ENCODE data around the gene BBX.
"Not testable (repeated sequence)": the region's sequence is repeated elsewhere in the genome, so short reads cannot be mapped to it uniquely, and the experiment has no call there.

The BBX gene

DNA sequence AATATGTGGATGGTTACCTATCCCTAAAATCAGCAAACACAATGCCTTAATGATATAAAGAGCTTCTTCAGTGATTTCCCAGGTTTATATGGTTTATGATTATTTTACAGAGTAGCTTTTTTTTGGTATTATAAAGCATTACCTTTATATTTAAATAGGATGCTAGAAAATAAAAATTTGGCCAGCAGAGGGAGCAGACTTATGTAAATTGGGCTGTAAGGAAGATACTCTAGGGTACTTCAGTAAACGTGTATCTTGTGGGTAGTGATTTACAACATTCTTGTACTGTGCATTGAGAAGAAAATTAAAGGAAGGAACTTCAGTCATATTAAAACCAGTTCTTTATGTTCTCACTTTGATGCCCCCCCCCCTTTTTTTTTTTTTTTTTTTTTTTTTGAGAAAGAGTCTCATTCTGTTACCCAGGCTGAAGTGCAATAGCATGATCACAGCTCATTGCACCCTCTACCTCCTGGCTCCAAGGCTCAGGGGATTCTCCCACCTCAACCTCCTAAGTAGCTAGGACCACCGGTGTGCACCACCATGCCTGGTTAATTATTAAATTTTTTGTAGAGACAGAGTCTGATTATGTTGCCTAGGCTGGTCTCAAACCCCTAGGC lies 167.9 kb downstream of the BBX start:
- TF ChIP-seq, protein P1, sequence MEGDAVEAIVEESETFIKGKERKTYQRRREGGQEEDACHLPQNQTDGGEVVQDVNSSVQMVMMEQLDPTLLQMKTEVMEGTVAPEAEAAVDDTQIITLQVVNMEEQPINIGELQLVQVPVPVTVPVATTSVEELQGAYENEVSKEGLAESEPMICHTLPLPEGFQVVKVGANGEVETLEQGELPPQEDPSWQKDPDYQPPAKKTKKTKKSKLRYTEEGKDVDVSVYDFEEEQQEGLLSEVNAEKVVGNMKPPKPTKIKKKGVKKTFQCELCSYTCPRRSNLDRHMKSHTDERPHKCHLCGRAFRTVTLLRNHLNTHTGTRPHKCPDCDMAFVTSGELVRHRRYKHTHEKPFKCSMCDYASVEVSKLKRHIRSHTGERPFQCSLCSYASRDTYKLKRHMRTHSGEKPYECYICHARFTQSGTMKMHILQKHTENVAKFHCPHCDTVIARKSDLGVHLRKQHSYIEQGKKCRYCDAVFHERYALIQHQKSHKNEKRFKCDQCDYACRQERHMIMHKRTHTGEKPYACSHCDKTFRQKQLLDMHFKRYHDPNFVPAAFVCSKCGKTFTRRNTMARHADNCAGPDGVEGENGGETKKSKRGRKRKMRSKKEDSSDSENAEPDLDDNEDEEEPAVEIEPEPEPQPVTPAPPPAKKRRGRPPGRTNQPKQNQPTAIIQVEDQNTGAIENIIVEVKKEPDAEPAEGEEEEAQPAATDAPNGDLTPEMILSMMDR (IDR thresholded peaks at IDR 0.05; ENCODE audit: low read depth, low read length, missing control alignments), result peak; percentile 39
- H3K4me3 ChIP-seq (replicated peaks; ENCODE audit: low read depth, low read length), result no peak overlapping the region
- DNase-seq (ENCODE audit: extremely low read depth, low read depth), result no peak

DNA sequence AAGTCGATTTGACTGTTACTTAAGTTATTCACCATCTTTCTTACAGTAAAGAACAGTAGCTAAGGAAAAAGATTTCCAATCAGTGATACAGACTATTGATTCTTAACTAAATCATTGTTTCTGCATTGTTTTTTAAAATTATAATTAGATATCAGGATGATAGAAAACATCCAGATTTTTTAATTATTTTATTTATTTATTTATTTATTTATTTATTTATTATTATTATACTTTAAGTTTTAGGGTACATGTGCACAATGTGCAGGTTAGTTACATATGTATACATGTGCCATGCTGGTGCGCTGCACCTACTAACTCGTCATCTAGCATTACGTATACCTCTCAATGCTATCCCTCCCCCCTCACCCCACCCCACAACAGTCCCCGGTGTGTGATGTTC lies 169.2 kb downstream of the BBX start:
- DNase-seq (ENCODE audit: extremely low read depth, low read depth); H3K4me3 ChIP-seq (replicated peaks; ENCODE audit: low read depth, low read length): not testable (repeated sequence)

DNA sequence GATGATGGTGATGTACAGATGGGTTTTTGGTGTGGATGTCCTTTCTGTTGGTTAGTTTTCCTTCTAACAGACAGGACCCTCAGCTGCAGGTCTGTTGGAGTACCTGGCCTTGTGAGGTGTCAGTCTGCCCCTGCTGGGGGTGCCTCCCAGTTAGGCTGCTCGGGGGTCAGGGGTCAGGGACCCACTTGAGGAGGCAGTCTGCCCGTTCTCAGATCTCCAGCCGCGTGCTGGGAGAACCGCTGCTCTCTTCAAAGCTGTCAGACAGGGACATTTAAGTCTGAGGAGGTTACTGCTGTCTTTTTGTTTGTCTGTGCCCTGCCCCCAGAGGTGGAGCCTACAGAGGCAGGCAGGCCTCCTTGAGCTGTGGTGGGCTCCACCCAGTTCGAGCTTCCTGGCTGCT lies 174.6 kb downstream of the BBX start:
- not testable (repeated sequence) for H3K4me3 ChIP-seq (replicated peaks; ENCODE audit: low read depth, low read length); DNase-seq (ENCODE audit: extremely low read depth, low read depth)

DNA sequence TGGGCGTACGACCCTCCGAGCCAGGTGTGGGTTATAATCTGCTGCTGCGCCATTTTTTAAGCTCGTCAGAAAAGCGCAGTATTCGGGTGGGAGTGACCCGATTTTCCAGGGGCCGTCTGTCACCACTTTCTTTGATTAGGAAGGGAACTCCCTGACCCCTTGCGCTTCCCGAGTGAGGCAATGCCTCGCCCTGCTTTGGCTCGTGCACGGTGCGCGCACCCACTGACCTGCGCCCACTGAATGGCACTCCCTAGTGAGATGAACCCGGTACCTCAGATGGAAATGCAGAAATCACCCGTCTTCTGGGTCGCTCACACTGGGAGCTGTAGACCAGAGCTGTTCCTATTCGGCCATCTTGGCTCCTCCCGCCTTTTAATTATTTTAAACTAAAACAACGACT lies 175.1 kb downstream of the BBX start:
- not testable (repeated sequence) for H3K4me3 ChIP-seq (replicated peaks; ENCODE audit: low read depth, low read length)

DNA sequence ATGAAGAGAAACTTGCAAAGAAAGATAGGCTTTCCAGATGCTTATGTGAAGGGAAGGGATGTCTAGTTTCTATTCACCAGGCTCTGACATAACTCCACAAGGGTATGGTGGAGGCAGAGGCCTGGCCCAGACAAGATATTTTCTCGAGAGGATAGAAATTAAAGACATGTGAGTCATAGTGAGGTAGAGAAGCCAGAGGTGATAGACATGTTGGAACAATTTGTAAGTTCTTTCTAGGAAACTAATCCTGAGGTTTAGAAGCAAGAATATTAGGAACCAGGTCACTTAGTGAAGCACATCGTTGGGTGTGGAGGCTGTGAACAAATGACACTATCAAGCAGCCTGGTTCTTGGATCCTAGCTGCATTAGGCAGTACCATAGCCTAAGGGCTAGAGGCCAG lies 176.9 kb downstream of the BBX start:
- H3K4me3 ChIP-seq (replicated peaks; ENCODE audit: low read depth, low read length), result no peak overlapping the region
- TF ChIP-seq, protein P1 (IDR thresholded peaks at IDR 0.05; ENCODE audit: low read depth, low read length, missing control alignments), result no peak
- no peak for DNase-seq (ENCODE audit: extremely low read depth, low read depth)

More for the DNA sequence above, 175.1 kb downstream of the BBX start:
- DNase-seq (ENCODE audit: extremely low read depth, low read depth), result not testable (repeated sequence)

DNA sequence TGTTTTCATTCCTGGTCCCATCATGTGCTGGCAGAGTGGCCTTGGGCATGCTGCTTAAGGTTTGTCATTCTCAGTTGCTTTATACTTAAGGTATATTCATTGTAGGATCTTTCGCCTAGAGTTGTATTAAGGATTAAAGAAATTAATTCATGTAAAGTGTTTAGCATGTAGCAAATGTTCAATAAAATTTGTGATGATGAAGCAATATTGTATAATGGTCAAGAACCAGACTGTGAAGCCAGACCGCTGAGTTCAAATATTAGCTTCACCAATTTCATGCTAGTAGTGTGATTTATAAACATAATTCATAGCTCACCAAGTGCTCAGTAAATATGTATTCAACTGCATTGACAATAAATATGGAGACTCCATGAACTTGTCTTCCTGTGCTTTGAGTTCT lies 178.5 kb downstream of the BBX start:
- no peak overlapping the region for H3K4me3 ChIP-seq (replicated peaks; ENCODE audit: low read depth, low read length)
- DNase-seq (ENCODE audit: extremely low read depth, low read depth), result no peak
- TF ChIP-seq, protein P1 (IDR thresholded peaks at IDR 0.05; ENCODE audit: low read depth, low read length, missing control alignments), result no peak

DNA sequence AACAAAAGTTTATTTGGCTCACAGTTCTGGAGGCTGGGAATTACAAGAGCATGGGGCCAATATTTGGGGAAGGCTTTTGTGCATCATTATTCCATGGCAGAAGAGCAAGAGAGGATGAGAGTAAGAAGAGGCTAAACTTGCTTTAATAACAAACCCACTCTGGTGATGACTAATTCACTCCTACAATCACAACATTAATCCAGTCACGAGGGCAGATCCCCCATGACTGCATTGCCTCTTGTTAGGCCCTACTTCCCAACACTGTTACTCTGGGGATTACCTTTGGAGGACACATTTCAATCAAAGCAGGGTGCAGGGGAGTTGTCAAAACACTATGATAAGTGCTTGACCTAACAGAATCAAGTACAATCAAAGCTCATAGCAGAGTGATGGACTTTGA lies 181.7 kb downstream of the BBX start:
- no peak for DNase-seq (ENCODE audit: extremely low read depth, low read depth)
- no peak overlapping the region for H3K4me3 ChIP-seq (replicated peaks; ENCODE audit: low read depth, low read length)
- TF ChIP-seq, protein P1 (IDR thresholded peaks at IDR 0.05; ENCODE audit: low read depth, low read length, missing control alignments), result no peak

DNA sequence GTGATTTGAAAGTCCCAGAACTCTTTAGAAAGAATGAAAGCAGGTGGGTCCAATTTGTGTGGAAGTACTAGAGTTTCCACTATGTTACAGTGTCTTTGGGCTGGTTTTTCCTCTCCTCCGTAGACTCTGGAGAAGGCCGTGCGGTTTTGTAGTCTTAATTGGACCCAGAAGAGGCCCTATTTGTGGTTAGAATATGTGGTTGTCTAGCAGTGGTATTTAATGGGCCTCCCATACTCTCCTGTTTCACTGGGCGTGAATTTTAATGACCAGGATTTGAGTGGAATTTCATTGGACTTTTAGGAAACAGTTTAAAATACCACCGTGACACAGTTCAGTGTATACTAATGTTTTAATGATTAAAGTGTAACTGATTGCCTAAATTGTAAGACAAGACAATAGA lies 182.3 kb downstream of the BBX start:
- DNase-seq (ENCODE audit: extremely low read depth, low read depth), result peak; percentile 11
- H3K4me3 ChIP-seq (replicated peaks; ENCODE audit: low read depth, low read length), result no peak overlapping the region
- TF ChIP-seq, protein P1 (IDR thresholded peaks at IDR 0.05; ENCODE audit: low read depth, low read length, missing control alignments), result no peak
